Measurements from ENCODE around the gene BBX.

The BBX gene

GRCh38 chr3:107845380-107846278 lies 322.9 kb downstream of the BBX start:
- no peak for DNase-seq (ENCODE audit: low read depth in 2 of 2)

- DNase-seq (ENCODE audit: low read depth in 2 of 2) = peak in 1 of 2 donors; percentile 26
These were observed 323.6 kb downstream of the BBX start for GRCh38 chr3:107846279-107846852.

GRCh38 chr3:107847791-107848190 lies 325.0 kb downstream of the BBX start:
- no peak for DNase-seq (ENCODE audit: low read depth in 2 of 2)

- DNase-seq (ENCODE audit: low read depth in 2 of 2) = no peak
These were observed 325.7 kb downstream of the BBX start for GRCh38 chr3:107848351-107848915.

GRCh38 chr3:107850681-107851080 lies 327.9 kb downstream of the BBX start:
- no peak for DNase-seq (ENCODE audit: low read depth in 2 of 2)

- no peak for DNase-seq (ENCODE audit: low read depth in 2 of 2)
These were observed 331.1 kb downstream of the BBX start for GRCh38 chr3:107853821-107854220.

- DNase-seq (ENCODE audit: low read depth in 2 of 2) = no peak
These were observed 332.0 kb downstream of the BBX start for GRCh38 chr3:107854733-107855132.

GRCh38 chr3:107855710-107856109 lies 332.9 kb downstream of the BBX start:
- no peak for DNase-seq (ENCODE audit: low read depth in 2 of 2)

- no peak for DNase-seq (ENCODE audit: low read depth in 2 of 2)
These were observed 335.1 kb downstream of the BBX start for GRCh38 chr3:107857854-107858253.

GRCh38 chr3:107858876-107859275 lies 336.1 kb downstream of the BBX start:
- no peak for DNase-seq (ENCODE audit: low read depth in 2 of 2)
